ENCODE results near the gene PKDREJ.

The PKDREJ gene

GRCh38 chr22:46290121-46290842 is 27.1 kb upstream of the PKDREJ start:
- no peak for DNase-seq (ENCODE audit: low read depth in 1 of 2, low spot score in 1 of 2)

- DNase-seq (ENCODE audit: low read depth in 1 of 2, low spot score in 1 of 2): no peak
Measured at GRCh38 chr22:46289244-46289891, 26.2 kb upstream of the PKDREJ start.

DNA sequence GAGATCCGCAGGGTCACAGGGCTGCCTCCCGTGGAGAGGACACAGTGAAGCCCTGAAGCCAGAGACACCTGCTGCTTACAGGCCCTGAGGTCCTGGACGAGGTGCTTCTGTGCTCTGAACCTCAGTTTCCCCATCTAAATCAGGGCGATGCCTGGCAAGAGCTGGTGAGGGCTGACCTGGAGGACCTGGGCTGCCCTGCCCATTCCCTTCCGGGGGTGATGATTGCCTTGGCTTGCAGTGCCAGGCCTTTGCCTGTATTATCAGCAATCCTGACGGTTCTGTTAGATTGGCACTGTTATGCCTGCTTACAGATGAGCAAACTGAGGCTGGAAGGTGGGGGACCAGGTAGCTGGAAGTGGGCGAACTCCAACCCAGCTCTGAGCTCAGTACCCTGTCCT is 25.7 kb upstream of the PKDREJ start:
- DNase-seq (ENCODE audit: low read depth in 1 of 2, low spot score in 1 of 2): no peak

- no peak for DNase-seq (ENCODE audit: low read depth in 1 of 2, low spot score in 1 of 2)
Measured at GRCh38 chr22:46287873-46288751, 25.0 kb upstream of the PKDREJ start.

GRCh38 chr22:46286941-46287872 is 24.1 kb upstream of the PKDREJ start:
- DNase-seq (ENCODE audit: low read depth in 1 of 2, low spot score in 1 of 2): no peak

DNA sequence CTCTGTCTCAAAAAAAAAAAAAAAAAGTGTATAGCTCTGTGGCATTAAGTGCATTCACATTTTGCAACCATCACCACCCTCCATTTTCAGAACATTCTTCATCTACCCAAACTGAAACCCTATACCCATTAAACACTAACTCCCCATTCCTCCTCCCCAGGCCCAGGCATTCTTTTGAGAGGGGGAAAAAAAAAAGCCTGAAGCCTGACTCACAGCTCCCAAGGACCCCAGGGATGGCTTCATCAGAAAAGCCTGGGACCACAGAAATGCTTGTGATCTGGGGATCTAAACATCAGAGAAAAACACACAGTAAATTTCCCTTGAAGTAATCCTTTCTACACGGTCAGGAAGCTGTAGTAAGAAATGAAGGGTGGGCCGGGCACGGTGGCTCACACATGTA is 22.9 kb upstream of the PKDREJ start:
- no peak for DNase-seq (ENCODE audit: low read depth in 1 of 2, low spot score in 1 of 2)

GRCh38 chr22:46281866-46282678 is 18.9 kb upstream of the PKDREJ start:
- DNase-seq (ENCODE audit: low read depth in 1 of 2, low spot score in 1 of 2): no peak

- DNase-seq (ENCODE audit: low read depth in 1 of 2, low spot score in 1 of 2): no peak
Measured at GRCh38 chr22:46280999-46281623, 18.0 kb upstream of the PKDREJ start.

DNA sequence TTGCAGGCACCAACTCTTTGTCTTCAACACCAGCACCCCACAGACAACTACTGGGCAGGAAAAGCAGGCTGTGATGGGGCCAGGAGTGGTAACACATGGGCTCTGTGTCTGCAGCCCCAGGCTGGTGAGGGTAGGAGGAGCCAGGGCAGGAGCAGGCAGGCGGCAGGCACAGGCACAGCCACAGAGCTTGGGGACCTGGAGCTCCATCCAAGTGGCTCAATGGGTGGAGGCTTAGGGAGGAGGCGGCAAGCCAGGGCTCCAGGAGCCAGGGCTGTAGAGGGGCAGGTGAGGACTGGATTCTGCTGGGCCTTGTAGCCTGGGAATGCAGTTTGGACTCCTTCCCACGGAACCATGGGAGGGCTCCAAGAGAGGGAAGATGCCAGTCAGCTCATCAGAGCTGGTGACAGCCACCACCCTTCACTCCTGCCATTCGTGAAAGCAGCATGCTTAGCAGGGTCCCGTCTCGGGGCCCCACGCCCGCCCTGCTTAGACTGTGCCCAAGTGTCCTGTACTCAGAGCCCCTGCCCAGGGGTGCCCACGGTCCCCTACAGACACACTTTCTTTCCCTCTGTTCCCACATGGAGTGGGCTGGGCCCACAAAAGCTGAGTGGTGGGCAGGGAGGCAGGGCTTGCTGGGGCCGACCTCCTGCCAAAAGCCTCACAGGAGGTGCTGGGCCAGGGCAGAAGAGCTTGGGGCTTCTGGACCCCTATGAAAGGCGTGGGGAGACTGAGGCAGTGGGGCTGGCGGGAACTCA is 17.1 kb upstream of the PKDREJ start:
- no peak for DNase-seq (ENCODE audit: low read depth in 1 of 2, low spot score in 1 of 2)

- no peak for DNase-seq (ENCODE audit: low read depth in 1 of 2, low spot score in 1 of 2)
Measured at GRCh38 chr22:46278656-46279645, 15.8 kb upstream of the PKDREJ start.

DNA sequence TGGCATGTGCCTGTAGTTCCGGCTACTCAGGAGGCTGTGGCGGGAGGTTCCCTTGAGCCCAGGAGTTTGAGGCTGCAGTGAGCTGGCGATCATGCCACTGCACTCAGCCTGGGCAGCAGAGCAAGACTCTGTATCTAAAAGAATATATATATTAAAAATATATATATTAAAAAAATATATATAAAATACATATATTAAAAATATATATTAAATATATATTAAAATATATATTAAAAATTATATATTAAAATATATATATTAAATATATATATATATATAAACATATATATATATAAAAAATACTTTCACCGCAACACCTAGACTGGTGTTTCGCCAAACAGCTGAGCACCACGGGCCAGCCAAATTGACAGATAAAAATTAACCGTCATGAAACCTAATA is 13.4 kb upstream of the PKDREJ start:
- DNase-seq (ENCODE audit: low read depth in 1 of 2, low spot score in 1 of 2): no peak

DNA sequence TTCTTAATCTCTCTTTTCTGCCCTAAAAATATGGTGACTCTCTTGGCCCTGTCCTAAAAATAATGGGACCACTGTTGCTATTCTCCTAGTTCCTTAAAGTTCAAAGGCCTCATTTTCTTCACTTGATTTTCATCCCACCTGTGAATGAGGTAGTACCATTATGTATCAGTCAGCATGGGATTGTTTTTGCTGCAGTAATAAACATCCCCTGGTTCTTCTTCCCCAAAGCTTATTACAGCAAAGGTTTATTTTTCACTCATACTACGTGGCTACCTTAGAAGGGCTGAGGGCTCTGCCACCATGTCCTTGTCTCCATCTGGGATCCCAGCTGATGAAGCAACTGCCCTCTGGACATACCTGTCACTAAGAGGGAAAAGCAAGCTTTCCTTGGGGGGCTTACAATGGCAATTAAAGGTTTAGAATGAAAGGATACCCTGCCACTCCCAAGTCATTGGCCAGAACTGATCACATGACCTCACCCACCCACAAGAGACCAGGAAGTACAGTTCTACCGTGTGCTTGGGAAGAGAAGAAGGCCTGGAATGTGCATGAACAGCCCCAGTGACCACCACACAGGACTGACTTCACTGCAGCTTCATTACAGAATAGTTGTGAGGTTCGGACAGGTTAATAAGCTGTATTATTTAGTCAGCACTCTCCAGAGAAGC is 12.4 kb upstream of the PKDREJ start:
- DNase-seq (ENCODE audit: low read depth in 1 of 2, low spot score in 1 of 2): no peak

- DNase-seq (ENCODE audit: low read depth in 1 of 2, low spot score in 1 of 2): no peak
Measured at GRCh38 chr22:46274381-46274780, 11.2 kb upstream of the PKDREJ start.

DNA sequence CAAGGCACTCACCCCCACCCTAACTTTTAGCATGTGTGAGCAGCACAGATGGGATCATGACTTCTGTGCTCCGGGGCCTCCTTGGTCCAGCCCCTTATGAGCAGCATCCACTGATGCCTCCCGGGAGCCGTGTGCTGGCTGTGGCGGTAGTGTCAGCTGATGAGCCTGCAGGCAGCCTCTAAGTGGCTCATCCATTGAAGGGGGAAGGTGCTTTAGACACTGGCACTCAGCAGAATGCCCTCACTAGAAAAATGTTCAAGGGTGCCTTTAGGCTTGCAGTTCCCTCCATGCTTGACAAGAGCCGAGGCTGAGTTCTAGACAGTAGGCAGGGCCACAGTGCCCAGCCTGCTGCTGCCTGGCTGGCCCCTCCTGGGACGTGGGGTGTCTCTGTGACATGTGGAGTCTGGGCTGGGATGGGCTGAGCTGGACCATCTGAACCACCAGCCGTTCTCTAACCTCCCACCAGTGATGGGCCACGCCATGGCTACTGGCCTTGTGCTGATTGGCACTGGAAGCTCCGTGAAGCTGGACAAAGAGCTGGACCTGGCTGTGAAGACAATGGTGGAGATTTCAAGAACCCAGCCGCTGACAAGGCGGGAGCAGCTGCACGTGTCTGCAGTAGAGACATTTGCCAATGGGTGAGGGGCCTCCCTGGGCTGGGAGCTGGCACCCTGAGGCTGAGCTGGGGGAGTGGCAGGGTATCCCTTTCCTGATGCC is 10.4 kb upstream of the PKDREJ start:
- no peak for DNase-seq (ENCODE audit: low read depth in 1 of 2, low spot score in 1 of 2)

GRCh38 chr22:46272762-46273431 is 9.8 kb upstream of the PKDREJ start:
- no peak for DNase-seq (ENCODE audit: low read depth in 1 of 2, low spot score in 1 of 2)

- DNase-seq (ENCODE audit: low read depth in 1 of 2, low spot score in 1 of 2): no peak
Measured at GRCh38 chr22:46272196-46272595, 9.1 kb upstream of the PKDREJ start.
